Right ventricle myocardium inferior (tissue), 1 donor: Measurements from ENCODE around the gene ABCA10. TPM values are rescaled to one million over a fixed set of nuclear protein-coding genes. Genes with fewer than 3 reads are reported as not detected.
"Not testable (repeated sequence)": the region's sequence is repeated elsewhere in the genome, so short reads cannot be mapped to it uniquely, and the experiment has no call there.

Experiments
- ATAC-seq: fragments of 200-7000 bp; cut with Tn5 transposase; one replicate; pipeline ENCODE4 v1.9.1; 2020; ENCODE audit warnings: mild to moderate bottlenecking, moderate library complexity
- DNase-seq: peaks from one replicate; pipeline ENCODE4 v3.0.0; 2021; ENCODE audit errors: missing footprints
- intact Hi-C: fragments of 100-400 bp; cut with DNase I; formaldehyde crosslinking; loops from one replicate; pipeline ENCODE4 v1.11.0; 2022
- total RNA-seq: library from RNA; stranded (reverse); fragmentation: NEBNext Ultra II Directional; extraction: Animal tissue kit (Norgen Biotek cat#: 25700); gene quantifications from one replicate; pipeline ENCODE4 v1.2.1, GENCODE V29; 2021
- donor health status: DM: no; HTN: yes; CAD: no; lungs with severe emphysema.

ABCA10 gene
- total RNA-seq, 1 donor from 2014 or later, result 7.1 TPM

DNA sequence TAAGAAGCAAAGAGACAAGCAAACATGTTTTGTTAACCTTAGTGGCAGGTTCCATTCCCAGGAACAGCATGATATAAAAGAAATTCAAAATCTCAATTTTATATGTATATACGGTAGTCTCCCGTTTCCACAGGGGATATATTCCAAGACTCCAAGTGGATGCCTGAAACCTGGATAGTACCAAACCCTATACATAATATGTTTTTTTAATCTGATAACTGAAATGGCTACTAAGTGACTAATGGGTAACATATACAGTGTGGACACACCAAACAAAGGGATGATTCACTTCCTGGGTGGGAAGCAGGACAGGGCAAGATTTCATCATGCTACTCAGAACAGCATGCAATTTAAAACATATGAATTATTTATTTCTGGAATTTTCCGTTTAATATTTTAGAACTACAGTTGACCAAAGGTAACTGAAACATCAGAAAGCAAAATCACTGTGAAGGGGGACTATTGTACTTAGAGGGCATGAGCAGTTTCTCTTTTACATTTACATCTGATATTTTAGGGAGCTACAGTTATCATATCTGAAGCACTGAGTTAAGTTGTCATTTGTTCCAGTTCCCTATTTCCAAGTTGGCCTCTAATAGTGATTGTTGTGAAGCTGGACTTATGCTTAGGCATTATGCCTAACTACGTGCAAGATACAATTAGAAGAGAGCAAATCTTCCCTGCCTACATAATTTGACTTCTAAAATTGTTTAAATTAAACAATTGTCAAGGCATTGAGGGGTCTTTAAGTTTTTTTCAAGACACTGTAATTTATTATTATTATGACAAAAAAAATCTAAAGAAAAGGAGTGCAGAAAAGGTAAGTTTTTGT, 52.8 kb downstream of the ABCA10 start:
- intact Hi-C loops, result no loop called here
- ATAC-seq (peak; percentile 57), DNase-seq (no peak)

DNA sequence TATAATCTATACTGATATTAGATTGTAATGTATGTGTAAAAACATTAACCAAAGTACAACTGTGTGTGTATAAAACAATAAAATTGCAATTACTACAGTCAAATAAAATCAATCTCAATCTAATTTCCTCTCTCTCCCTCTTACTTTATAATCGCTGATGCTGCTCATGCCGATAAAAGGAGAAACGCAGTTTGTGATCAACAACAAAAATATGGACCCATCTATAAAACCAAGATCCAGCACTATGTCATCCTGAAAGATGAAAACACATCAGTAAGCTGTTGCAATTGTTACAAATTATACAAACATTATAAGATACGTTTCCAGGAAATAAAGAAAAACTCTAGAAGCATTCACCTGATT, 53.4 kb downstream of the ABCA10 start:
- DNase-seq (no peak), ATAC-seq (no peak)
- intact Hi-C loops, result no loop called here

DNA sequence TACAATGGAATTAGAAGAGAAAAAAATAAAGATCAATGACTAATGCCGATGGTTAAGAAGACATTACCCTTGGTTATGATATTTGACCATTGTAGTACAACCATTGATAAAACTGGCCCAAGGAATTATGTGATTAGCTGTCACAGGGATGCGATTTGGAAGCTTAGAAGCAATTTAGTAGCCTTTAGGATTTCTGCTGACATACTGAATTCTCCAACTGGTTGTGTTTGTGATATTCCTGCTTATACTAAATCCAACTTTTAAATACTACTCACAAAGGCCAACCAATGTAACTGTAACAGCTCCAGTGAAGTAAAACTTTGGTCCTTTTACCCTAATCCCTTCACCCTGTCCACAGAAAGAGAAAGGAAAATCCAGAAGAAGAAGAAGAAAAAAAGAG, 55.5 kb downstream of the ABCA10 start:
- intact Hi-C loops, result no loop called here
- no peak for ATAC-seq
- no peak for DNase-seq

- intact Hi-C loops, result no loop called here
- no peak for DNase-seq
- peak; percentile 46 for ATAC-seq
These were observed 58.2 kb downstream of the ABCA10 start for GRCh38 chr17:69170377-69170776.

DNA sequence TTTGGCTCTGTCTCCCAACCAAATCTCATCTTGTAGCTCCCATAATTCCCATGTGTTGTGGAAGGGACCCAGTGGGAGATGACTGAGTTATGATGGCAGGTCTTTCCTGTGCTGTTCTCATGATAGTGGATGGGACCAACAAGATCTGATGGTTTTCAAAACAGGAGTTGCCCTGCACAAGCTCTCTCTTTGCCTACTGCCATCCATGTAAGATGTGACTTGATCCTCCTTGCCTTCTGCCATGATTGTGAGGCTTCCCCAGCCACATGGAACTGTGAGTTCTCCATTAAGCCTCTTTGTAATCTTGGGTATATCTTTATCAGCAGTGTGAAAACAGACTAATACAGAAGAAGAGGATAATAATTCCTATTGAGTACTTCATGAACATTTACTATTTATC, 60.0 kb downstream of the ABCA10 start:
- ATAC-seq, DNase-seq, intact Hi-C loops: not testable (repeated sequence)

DNA sequence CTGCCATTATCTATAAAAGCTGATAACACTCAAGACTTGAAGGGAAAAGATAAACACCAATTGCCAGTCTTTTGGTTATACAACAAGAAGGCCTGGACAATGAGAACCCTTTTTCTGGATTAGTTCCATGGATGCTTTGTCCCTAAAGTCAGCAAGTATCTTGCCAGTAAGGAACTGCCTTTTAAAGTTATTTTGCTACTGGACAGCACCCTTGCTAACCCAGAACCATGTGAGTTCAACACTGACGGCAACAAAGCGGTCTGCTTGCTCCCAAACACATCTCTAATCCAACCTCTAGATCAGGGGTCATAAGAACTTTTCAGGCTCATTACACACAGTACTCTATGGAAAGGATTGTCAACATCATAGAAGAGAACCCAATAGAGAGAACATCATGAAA, 61.7 kb downstream of the ABCA10 start:
- intact Hi-C loops, result no loop called here
- ATAC-seq, result no peak
- DNase-seq, result no peak

- ATAC-seq (no peak), DNase-seq (no peak)
- intact Hi-C loops, result no loop called here
These were observed 64.4 kb downstream of the ABCA10 start for GRCh38 chr17:69164206-69164605.

GRCh38 chr17:69159418-69159817, 69.2 kb downstream of the ABCA10 start:
- DNase-seq (no peak), ATAC-seq (no peak)
- intact Hi-C loops, result no loop called here

- intact Hi-C loops, result no loop called here
- ATAC-seq, result no peak
- DNase-seq, result no peak
These were observed 74.4 kb downstream of the ABCA10 start for GRCh38 chr17:69154267-69154666.

DNA sequence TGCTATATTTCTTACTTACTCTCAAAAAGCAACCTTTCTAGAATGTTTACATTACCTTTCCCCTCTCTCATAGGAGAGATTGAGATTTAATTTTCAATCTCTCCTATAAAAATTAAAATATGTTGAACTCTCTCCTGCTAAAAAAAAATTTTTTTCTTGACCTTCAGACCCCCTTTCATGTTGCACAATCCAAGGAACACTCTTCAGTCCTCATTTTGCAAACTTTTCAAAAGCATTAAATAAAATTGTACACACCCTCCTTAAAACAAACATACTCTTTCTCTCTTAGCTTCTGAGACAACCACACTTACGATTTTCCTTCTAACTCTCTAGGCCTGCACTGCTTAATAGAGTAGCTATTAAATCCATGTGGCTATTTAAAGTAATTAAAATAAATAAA, 78.3 kb downstream of the ABCA10 start:
- ATAC-seq (no peak), DNase-seq (no peak)
- intact Hi-C loops, result no loop called here

DNA sequence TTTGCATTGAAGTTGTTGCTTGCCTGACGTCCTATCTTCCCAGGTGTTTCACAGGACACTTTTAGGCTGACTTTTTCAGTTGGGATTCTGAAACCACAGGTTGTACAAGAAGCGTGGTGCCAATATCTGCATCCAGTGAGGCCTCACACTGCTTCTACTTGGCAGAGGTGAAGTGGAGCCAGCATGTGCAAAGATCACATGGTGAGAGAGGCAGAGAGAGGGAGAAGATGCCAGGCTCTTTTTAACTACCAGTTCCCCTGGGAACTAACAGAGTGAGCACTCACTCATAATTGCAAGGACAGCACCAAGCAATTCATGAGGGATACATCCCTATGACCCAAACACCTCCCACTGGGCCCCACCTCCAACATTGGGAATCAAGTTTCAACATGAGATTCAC, 81.2 kb downstream of the ABCA10 start:
- intact Hi-C loops, result no loop called here
- ATAC-seq (no peak), DNase-seq (no peak)

GRCh38 chr17:69144331-69145255, 84.0 kb downstream of the ABCA10 start:
- intact Hi-C loops, result no loop called here

GRCh38 chr17:69143683-69144231, 84.9 kb downstream of the ABCA10 start:
- intact Hi-C loops, result no loop called here
- ATAC-seq (no peak), DNase-seq (no peak)

More at GRCh38 chr17:69144331-69145255, 84.0 kb downstream of the ABCA10 start:
- DNase-seq, result no peak
- no peak for ATAC-seq

DNA sequence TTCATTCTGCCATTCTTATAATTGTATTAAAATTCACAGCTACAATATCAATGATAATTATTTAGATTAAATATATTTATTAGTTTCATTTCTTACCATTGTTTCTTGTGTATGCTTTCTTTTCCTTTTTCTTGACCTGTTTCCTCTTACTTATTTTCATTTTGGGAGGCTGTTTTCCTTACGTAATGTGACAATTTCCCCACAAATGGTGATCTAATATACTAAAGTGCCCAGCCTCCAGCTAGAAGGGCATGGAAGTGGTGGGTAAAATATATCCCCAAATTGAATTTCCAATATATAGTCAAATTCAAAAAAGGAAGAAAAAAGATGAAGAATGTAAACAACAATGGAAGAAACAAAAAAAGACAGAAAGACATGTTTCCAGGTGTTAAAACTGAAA, 85.5 kb downstream of the ABCA10 start:
- DNase-seq (no peak), ATAC-seq (no peak)
- intact Hi-C loops, result no loop called here

GRCh38 chr17:69142175-69142802, 86.3 kb downstream of the ABCA10 start:
- intact Hi-C loops, result no loop called here
- ATAC-seq (peak; percentile 68), DNase-seq (no peak)

DNA sequence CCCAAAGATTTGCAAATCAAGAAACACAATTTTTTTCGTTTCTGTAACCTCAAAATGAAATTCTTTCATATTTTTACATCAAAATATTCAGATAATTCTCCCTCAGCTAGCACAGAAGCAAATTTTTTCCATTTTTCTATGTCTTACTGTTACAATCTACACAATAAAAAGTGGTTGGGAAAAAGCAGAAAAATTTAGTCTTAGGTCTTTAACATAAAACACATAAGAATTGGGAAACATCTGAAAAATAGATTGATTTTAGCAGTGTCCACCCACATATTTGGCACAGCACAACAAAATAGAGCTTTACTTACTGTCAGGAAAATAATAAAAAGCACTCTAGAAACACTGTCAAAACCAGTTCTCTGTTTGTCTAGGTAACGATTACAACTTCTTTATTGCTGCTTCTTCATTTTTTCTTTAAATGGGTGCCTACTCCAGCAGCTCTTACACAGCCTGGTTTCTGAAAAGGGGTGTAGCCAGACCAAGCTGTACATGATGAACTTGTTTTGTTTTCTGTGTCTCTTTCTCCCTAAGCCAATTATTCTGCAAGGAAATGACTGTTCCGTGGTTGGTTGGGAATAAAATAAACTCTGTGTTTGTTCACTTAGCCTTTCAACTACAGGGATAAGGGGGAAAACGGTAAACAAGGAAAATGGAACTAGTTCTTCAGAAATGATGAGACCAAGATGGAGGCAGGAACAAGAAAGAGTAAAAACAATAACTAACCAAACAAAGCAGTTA, 87.0 kb downstream of the ABCA10 start, which contains the start of gene ABCA6:
ABCA6 (minus strand) TSS at position 465 of the 744 bp plus-strand sequence. CDS start 1,192 bp downstream, outside the sequence.
- intact Hi-C loops, result no loop called here
- ATAC-seq (peak; percentile 92), DNase-seq (no peak)

- intact Hi-C loops, result no loop called here
- no peak for DNase-seq
- no peak for ATAC-seq
These were observed 94.5 kb downstream of the ABCA10 start for GRCh38 chr17:69134112-69134511.

GRCh38 chr17:69130627-69131296, 97.9 kb downstream of the ABCA10 start:
- intact Hi-C loops, result no loop called here
- no peak for ATAC-seq
- no peak for DNase-seq
